GM19239 (cell line): ENCODE measurements around the gene VRK1.
A peak's percentile ranks its signal among the peaks of the same experiment; 100 is the strongest.

Source experiments
- DNase-seq: peaks from one replicate; pipeline ENCODE4 v3.0.0; 2011; ENCODE audit warnings: low spot score; ENCODE audit not compliant: insufficient read length
- FAIRE-seq: peaks from 2 replicates; lab custom pipeline; 2011; peaks lifted over from hg19 to GRCh38; lab: Jason Lieb, UNC

The VRK1 gene

GRCh38 chr14:96790186-96790585, 7.0 kb upstream of the VRK1 start:
- DNase-seq: no peak
- no peak for FAIRE-seq

- DNase-seq: no peak
Observed at GRCh38 chr14:96790706-96791105, 6.5 kb upstream of the VRK1 start.

GRCh38 chr14:96792003-96792402, 5.2 kb upstream of the VRK1 start:
- no peak for DNase-seq
- FAIRE-seq: no peak

More at GRCh38 chr14:96790706-96791105, 6.5 kb upstream of the VRK1 start:
- no peak for FAIRE-seq

GRCh38 chr14:96792591-96792990, 4.6 kb upstream of the VRK1 start:
- DNase-seq (no peak), FAIRE-seq (no peak)

GRCh38 chr14:96793547-96793946, 3.6 kb upstream of the VRK1 start:
- no peak for DNase-seq
- no peak for FAIRE-seq

DNA sequence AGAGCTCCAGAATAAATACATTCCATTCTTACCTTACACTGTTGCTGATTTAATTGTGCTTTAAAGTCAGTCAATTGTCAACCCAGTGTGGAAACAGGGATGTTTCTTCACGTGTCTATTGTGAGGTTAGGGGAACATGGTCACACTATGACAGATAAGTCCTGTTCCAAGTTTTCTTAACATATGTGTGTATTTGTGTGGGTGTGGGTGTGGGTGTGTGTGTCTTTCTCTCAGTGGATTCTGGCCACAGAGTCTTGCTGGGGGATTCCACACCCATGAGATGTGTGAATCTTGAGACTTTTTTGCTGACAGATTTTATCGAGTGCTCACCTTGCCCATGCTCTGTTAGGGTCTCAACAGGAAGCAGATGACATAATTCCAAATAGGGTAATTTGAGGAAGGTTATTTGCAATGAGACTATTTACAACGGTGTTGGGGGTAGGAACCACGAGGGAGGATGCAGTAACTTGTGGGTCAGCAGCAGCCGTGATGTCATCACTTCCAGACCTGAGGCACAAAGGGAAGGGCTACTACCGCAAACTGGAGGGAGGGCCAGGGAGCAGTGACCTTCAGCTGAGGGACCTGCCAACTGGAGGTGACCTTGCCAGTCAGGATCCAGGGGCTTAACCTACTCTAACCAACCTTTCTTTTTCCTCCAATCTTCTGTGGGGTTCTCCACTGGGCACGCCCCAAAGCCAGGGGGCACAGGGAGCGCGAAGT, 1.9 kb upstream of the VRK1 start:
- DNase-seq (no peak), FAIRE-seq (no peak)

GRCh38 chr14:96797582-96798349, 584 bp downstream of the VRK1 start:
- DNase-seq: peak; percentile 28
- peak; percentile 53 for FAIRE-seq

GRCh38 chr14:96798956-96799355, 1.8 kb downstream of the VRK1 start:
- DNase-seq (no peak), FAIRE-seq (no peak)

DNA sequence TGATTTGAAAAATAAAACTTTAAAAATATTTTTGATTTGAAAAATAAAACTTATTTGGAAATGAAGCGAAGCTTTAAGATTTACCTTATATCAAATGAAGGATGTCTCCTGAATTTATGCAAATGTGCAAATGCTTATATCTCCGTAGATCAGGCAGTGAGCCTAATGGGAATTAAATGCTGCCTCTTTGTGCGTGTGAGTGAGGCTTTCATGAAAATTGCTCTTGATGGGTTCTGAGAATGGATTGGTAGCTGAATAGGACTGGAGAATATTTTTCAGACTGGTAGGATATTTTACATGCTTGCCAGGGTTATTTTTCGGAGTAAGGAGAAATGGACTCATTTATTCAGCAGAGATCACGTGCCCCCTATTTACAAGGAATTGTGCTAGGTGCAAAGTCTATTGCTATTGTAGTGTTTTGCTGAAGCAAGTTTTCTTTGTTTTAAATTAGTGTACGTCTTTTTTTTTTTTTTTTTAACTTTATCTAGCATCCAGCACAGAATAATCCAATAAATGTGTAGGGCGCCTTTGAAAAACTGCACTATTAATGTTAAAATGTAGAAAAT, 2.4 kb downstream of the VRK1 start:
- FAIRE-seq (no peak), DNase-seq (no peak)

- FAIRE-seq: no peak
Observed at GRCh38 chr14:96801931-96802330, 4.7 kb downstream of the VRK1 start.

GRCh38 chr14:96802963-96803362, 5.8 kb downstream of the VRK1 start:
- DNase-seq: no peak
- no peak for FAIRE-seq

More at GRCh38 chr14:96801931-96802330, 4.7 kb downstream of the VRK1 start:
- no peak for DNase-seq

DNA sequence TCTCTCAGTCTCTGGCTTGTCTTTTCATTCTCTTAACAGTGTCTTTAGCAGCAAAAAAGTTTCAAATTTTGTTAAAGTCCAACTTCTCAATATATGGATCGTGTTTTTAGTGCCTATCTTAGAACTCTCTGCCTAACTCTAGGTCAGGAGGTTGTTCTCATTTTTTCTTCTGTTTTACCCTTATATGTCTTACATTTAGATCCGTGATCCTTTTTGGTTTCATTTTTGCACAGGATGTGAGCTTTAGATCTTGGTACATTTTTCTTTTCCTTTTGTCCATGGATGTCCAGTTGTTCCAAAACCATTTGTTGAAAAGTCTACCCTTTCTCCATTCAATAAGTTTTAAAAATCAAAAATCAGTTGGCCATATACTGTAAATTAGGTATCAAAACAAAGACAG, 6.8 kb downstream of the VRK1 start:
- DNase-seq (no peak), FAIRE-seq (no peak)

GRCh38 chr14:96804895-96805294, 7.7 kb downstream of the VRK1 start:
- DNase-seq (no peak), FAIRE-seq (peak; percentile 8)

DNA sequence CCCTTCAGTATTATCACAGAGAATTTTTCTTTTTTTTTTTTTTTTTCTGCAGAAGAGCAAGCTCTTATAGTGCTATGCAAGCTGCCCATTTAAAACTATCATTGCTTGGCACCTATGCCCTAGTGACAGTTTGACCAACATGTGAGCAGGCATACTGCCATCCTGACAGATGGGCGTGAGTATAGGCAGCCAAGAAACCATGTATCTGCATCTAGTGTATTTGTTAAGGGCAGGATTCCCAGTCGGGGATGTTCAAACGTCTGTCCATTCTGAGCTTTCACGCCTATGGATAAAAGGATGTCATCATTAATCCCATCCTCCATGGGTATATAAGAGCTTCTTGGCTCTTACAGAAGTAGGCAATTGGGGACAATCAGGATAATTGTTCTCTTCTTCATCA, 8.8 kb downstream of the VRK1 start:
- FAIRE-seq: no peak

GRCh38 chr14:96806836-96807235, 9.7 kb downstream of the VRK1 start:
- no peak for FAIRE-seq
- DNase-seq: no peak

More for the DNA sequence above, 8.8 kb downstream of the VRK1 start:
- DNase-seq: no peak

DNA sequence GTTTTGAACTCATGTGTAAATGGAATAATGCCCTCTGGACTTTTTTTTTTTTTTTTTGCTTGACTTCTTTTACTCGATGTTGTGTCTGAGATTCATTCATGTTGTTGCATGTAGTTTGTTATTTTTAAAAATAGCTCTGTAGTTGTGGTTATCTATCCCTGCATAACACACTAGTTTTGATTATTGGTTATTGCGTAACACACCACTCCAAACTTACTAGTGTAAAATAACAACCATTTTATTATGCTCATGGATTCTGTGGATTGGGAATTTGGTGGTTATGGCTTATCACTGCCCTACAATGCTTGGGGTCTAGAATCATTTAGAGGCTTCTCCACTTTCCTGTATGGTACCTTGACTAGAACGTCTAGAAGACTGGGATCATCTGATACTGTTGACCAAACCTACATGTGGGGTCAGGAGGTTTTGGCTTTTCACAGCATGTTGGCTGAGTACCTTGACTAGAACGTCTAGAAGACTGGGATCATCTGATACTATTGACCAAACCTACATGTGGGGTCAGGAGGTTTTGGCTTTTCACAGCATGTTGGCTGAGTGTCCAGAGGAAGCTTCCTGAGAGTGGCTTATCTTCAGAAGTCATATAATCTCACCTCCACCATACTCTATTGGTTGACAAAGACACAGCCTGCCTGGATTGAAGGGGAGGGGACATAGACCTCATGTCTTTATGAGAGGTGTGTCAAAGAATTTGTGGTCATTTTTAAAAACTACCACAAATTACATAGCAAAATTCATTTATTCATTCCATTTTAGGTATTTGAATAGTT, 11.6 kb downstream of the VRK1 start:
- FAIRE-seq (no peak), DNase-seq (no peak)

DNA sequence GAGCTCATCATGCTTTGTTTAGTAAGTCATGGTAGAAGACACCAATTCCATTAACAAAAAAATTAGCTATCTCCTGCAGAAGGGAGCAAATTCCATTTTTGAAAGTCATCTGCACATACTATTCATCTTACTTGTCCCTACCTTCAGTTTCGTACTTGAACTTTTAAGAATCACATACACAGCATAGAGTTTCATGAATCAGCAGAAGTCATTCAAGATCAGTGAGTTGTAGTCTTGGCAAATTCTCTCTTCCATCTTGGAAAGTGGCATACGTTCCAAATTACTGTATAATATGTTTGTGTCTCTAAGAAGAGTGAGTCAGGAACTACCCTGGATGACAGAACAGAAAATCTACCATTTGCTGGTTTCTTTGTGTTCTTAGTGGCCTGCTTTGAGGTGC, 14.1 kb downstream of the VRK1 start:
- DNase-seq: no peak
- no peak for FAIRE-seq

- DNase-seq (no peak), FAIRE-seq (peak; percentile 56)
Observed at GRCh38 chr14:96811985-96812667, 14.9 kb downstream of the VRK1 start.

- FAIRE-seq (no peak), DNase-seq (no peak)
Observed at GRCh38 chr14:96816281-96816680, 19.1 kb downstream of the VRK1 start.
